ENCODE data around the gene ENTREP1. TPM values are rescaled to one million over a fixed set of nuclear protein-coding genes. Genes with fewer than 3 reads are reported as not detected.

Gene ENTREP1
- total RNA-seq, 4 donors from 2014 or later = 1.5 to 9.2 (median 3.2) TPM

GRCh38 chr9:69331444-69331843 lies 6.4 kb downstream of the ENTREP1 start:
- TF ChIP-seq POLR2A (IDR thresholded peaks at IDR 0.05) (no peak), CTCF (IDR thresholded peaks at IDR 0.05) (no peak)
- H3K27ac ChIP-seq = peak overlapping the region; percentile 47 to 69 (median 62)
- no peaks in the 10 kb centered on the region for H3K9me3 ChIP-seq

GRCh38 chr9:69332067-69332685 lies 7.2 kb downstream of the ENTREP1 start:
- no peak for TF ChIP-seq CTCF (IDR thresholded peaks at IDR 0.05)
- no peak for TF ChIP-seq POLR2A (IDR thresholded peaks at IDR 0.05)

More at GRCh38 chr9:69331444-69331843, 6.4 kb downstream of the ENTREP1 start:
- Histone ChIP-seq H3K27me3 (no peaks in the 10 kb centered on the region), H3K36me3 (no peaks in the 10 kb centered on the region), H3K4me1 (peaks cover 0 to 38% (median 7%) of the 10 kb centered on the region in 3 donors), H3K4me3 (peak overlapping the region in 1 of 4 donors; percentile 9)
- intact Hi-C loops (cut with DNase I) = no loop called here
- WGBS, 2 donors = 57 to 63% methylated on average over 3 of the region's 3 CpGs
- DNase-seq = no peak

GRCh38 chr9:69333716-69334115 lies 8.7 kb downstream of the ENTREP1 start:
- no peak overlapping the region for H3K4me3 ChIP-seq
- no peaks in the 10 kb centered on the region for H3K36me3 ChIP-seq
- no peak overlapping the region for H3K27ac ChIP-seq
- no peaks in the 10 kb centered on the region for H3K9me3 ChIP-seq
- no peaks in the 10 kb centered on the region for H3K27me3 ChIP-seq
- intact Hi-C loops (cut with DNase I) = no loop called here
- no peak for DNase-seq
- H3K4me1 ChIP-seq = peaks cover 0 to 30% (median 7%) of the 10 kb centered on the region in 3 donors
- TF ChIP-seq CTCF (IDR thresholded peaks at IDR 0.05) (no peak), POLR2A (IDR thresholded peaks at IDR 0.05) (no peak)
- 64 to 76% methylated on average over 2 of the region's 2 CpGs for WGBS, 2 donors

More at GRCh38 chr9:69332067-69332685, 7.2 kb downstream of the ENTREP1 start:
- peak overlapping the region; percentile 47 to 69 (median 62) for H3K27ac ChIP-seq
- intact Hi-C loops (cut with DNase I) = no loop called here
- no peak overlapping the region for H3K4me3 ChIP-seq
- WGBS, 2 donors = 49 to 64% methylated on average over 5 of the region's 5 CpGs
- H3K9me3 ChIP-seq = no peaks in the 10 kb centered on the region
- peaks cover 0 to 31% (median 7%) of the 10 kb centered on the region in 3 donors for H3K4me1 ChIP-seq
- no peaks in the 10 kb centered on the region for H3K27me3 ChIP-seq
- DNase-seq = no peak
- H3K36me3 ChIP-seq = no peaks in the 10 kb centered on the region

- H3K4me1 ChIP-seq = peaks cover 0 to 30% (median 7%) of the 10 kb centered on the region in 3 donors
- TF ChIP-seq CTCF (IDR thresholded peaks at IDR 0.05) (no peak), POLR2A (IDR thresholded peaks at IDR 0.05) (no peak)
- DNase-seq = no peak
- H3K36me3 ChIP-seq = no peaks in the 10 kb centered on the region
- no peaks in the 10 kb centered on the region for H3K27me3 ChIP-seq
- no peaks in the 10 kb centered on the region for H3K9me3 ChIP-seq
- H3K4me3 ChIP-seq = no peak overlapping the region
- H3K27ac ChIP-seq = no peak overlapping the region
- intact Hi-C loops (cut with DNase I) = no loop called here
Observed at GRCh38 chr9:69334317-69334716, 9.3 kb downstream of the ENTREP1 start.

- Histone ChIP-seq H3K27ac (no peak overlapping the region), H3K4me1 (peaks cover 0 to 14% (median 3%) of the 10 kb centered on the region in 3 donors), H3K27me3 (no peaks in the 10 kb centered on the region), H3K36me3 (no peaks in the 10 kb centered on the region), H3K9me3 (no peaks in the 10 kb centered on the region), H3K4me3 (no peak overlapping the region)
- intact Hi-C loops (cut with DNase I) = no loop called here
- TF ChIP-seq POLR2A (IDR thresholded peaks at IDR 0.05) (no peak), CTCF (IDR thresholded peaks at IDR 0.05) (no peak)
- no peak for DNase-seq
- WGBS, 2 donors = 67 to 88% methylated on average over 1 to 2 of the region's 2 CpGs
Observed at GRCh38 chr9:69339620-69340019, 14.6 kb downstream of the ENTREP1 start.
